A549 (cell line): ENCODE results near the gene PVR. TPM values are rescaled to one million over a fixed set of nuclear protein-coding genes. Genes with fewer than 3 reads are reported as not detected.

Experiments
- ATAC-seq, 2 experiments: fragments of 200-7000 bp in 1 of 2; fragments of >200 bp in 1 of 2; cut with Nextera tagmentation in 1 of 2; cut with Tn5 transposase in 1 of 2; 3 replicates each; pipeline versions ENCODE4 v1.8.0 to v1.9.1; 2018 to 2020; ENCODE audit warnings: mild to moderate bottlenecking in 1 of 2, moderate library complexity in 1 of 2
- CTCF ChIA-PET: fragments of 300-600 bp; sonication (Branson Sonifier 250); formaldehyde crosslinking; extraction: SDS; loops from one replicate; lab custom pipeline; 2021; ENCODE audit warnings: antibody characterized with exemption, inconsistent platforms; lab: Yijun Ruan, JAX
- POLR2A ChIA-PET: fragments of 350-600 bp; formaldehyde crosslinking; extraction: SDS; loops from one replicate; lab custom pipeline; 2021; ENCODE audit warnings: antibody characterized with exemption, inconsistent platforms; lab: Yijun Ruan, JAX
- DNase-seq, 2 experiments: peaks; one replicate each; pipeline versions ENCODE4 v3.0.0 to v3.0.0-alpha.2; 2011 to 2016; ENCODE audit warnings: low read depth in 1 of 2, low spot score in 1 of 2
- FAIRE-seq: peaks from 2 replicates; lab custom pipeline; 2011; peaks lifted over from hg19 to GRCh38; lab: Jason Lieb, UNC
- H3K27ac ChIP-seq, 2 experiments: fragments of >200 bp; sonication (Bioruptor Twin); formaldehyde crosslinking; 3 replicates each; pipeline ENCODE4 v1.5.1; 2016 to 2017
- H3K4me1 ChIP-seq: fragments of >200 bp; sonication (Bioruptor Twin); formaldehyde crosslinking; 3 replicates; pipeline ENCODE4 v1.6.1; 2016
- H3K4me2 ChIP-seq: fragments of >200 bp; sonication (Bioruptor Twin); formaldehyde crosslinking; 3 replicates; pipeline ENCODE4 v1.6.1; 2016
- H3K4me3 ChIP-seq: fragments of >200 bp; sonication (Bioruptor Twin); formaldehyde crosslinking; 3 replicates; pipeline ENCODE4 v1.5.1; 2016
- H3K9me3 ChIP-seq: fragments of >200 bp; sonication (Bioruptor Twin); formaldehyde crosslinking; 3 replicates; pipeline ENCODE4 v1.6.1; 2016
- CBX8 ChIP-seq: fragments of 200-600 bp; sonication (generic); IDR thresholded peaks from 2 replicates; pipeline ENCODE4 v1.6.1; 2016
- CEBPB ChIP-seq, 2 experiments: fragments of >200 bp in 1 of 2; sonication (Bioruptor Twin) in 1 of 2; formaldehyde crosslinking in 1 of 2; IDR thresholded peaks; 2 replicates each; pipeline ENCODE4 v1.6.1; 2012 to 2016
- EHF ChIP-seq: fragments of 250-450 bp; sonication (Bioruptor Pico); IDR thresholded peaks from 2 replicates; pipeline ENCODE4 v1.5.0; 2020; ENCODE audit warnings: mild to moderate bottlenecking
- ESRRA ChIP-seq: fragments of 150-350 bp; IDR thresholded peaks from 2 replicates; pipeline ENCODE4 v1.6.1; 2014; ENCODE audit warnings: mild to moderate bottlenecking, low read length, borderline replicate concordance
- HOXA7 ChIP-seq: fragments of 250-450 bp; sonication (Bioruptor Pico); IDR thresholded peaks from 2 replicates; pipeline ENCODE4 v1.5.0; 2020; ENCODE audit warnings: mild to moderate bottlenecking, moderate library complexity
- JUN ChIP-seq, 2 experiments: fragments of >200 bp; sonication (Bioruptor Twin); formaldehyde crosslinking; IDR thresholded peaks; 2 replicates in 1 of 2; 3 replicates in 1 of 2; pipeline ENCODE4 v1.6.1; 2016 to 2017
- MYC ChIP-seq: IDR thresholded peaks from 2 replicates; pipeline ENCODE4 v1.6.1; 2012; ENCODE audit warnings: mild to moderate bottlenecking, inconsistent platforms, low read length, improper control_type of control experiment, borderline replicate concordance
- POLR2A ChIP-seq: IDR thresholded peaks from 2 replicates; pipeline ENCODE4 v1.6.1; 2012; ENCODE audit warnings: mild to moderate bottlenecking, low read length
- RARB ChIP-seq: fragments of 250-450 bp; sonication (Bioruptor Pico); IDR thresholded peaks from 2 replicates; pipeline ENCODE4 v1.8.0; 2021; ENCODE audit warnings: mild to moderate bottlenecking, moderate library complexity
- RCOR1 ChIP-seq: fragments of 150-350 bp; IDR thresholded peaks from 2 replicates; pipeline ENCODE4 v1.6.1; 2014; ENCODE audit warnings: antibody characterized with exemption, low read length, low read depth
- RFX5 ChIP-seq: fragments of 450-650 bp; IDR thresholded peaks from 2 replicates; pipeline ENCODE4 v1.7.1; 2014; ENCODE audit warnings: antibody characterized with exemption, mild to moderate bottlenecking, moderate library complexity
- ZFP36 ChIP-seq: fragments of 450-650 bp; IDR thresholded peaks from 2 replicates; pipeline ENCODE4 v1.6.1; 2014; ENCODE audit warnings: borderline replicate concordance; ENCODE audit not compliant: partially characterized antibody
- WGBS: methylation state at CpG from one replicate; pipeline ENCODE4 v1.1.6; 2017; ENCODE audit errors: missing lambda C conversion rate; 5-methylcytosine and 5-hydroxymethylcytosine counted together
- polyA plus RNA-seq, 4 experiments: library from polyadenylated mRNA; depleted of rRNA in 3 of 4; stranded (reverse); fragments of >200 nt; fragmentation: RNase III in 1 of 4; extraction: RNeasy Plus Mini Kit Qiagen cat#74134 plus additional on column Dnase treatment in 1 of 4; gene quantifications; 2 replicates in 3 of 4; 3 replicates in 1 of 4; pipeline ENCODE4 v1.2.3, GENCODE V29; 2011 to 2017
- TF ChIP-seq, protein P1 (sequence below): fragments of 450-650 bp; IDR thresholded peaks from 2 replicates; pipeline ENCODE4 v1.6.1; 2014; ENCODE audit warnings: antibody characterized with exemption
- TF ChIP-seq, protein P2 (sequence below): fragments of >200 bp; sonication (Bioruptor Twin); formaldehyde crosslinking; IDR thresholded peaks from 3 replicates; pipeline ENCODE4 v1.5.1; 2016
- TF ChIP-seq, protein P3 (sequence below): fragments of >200 bp; sonication (Bioruptor Twin); formaldehyde crosslinking; IDR thresholded peaks from 3 replicates; pipeline ENCODE4 v1.6.1; 2016
- TF ChIP-seq, protein P4 (sequence below): fragments of 250-450 bp; sonication (Bioruptor Pico); IDR thresholded peaks from 2 replicates; pipeline ENCODE4 v1.5.0; 2021; ENCODE audit warnings: mild to moderate bottlenecking, moderate library complexity, borderline replicate concordance

PVR gene
- polyA plus RNA-seq, 2 of the 4 experiments (the other 2 are of a cell fraction): 90.3 to 108 TPM

DNA sequence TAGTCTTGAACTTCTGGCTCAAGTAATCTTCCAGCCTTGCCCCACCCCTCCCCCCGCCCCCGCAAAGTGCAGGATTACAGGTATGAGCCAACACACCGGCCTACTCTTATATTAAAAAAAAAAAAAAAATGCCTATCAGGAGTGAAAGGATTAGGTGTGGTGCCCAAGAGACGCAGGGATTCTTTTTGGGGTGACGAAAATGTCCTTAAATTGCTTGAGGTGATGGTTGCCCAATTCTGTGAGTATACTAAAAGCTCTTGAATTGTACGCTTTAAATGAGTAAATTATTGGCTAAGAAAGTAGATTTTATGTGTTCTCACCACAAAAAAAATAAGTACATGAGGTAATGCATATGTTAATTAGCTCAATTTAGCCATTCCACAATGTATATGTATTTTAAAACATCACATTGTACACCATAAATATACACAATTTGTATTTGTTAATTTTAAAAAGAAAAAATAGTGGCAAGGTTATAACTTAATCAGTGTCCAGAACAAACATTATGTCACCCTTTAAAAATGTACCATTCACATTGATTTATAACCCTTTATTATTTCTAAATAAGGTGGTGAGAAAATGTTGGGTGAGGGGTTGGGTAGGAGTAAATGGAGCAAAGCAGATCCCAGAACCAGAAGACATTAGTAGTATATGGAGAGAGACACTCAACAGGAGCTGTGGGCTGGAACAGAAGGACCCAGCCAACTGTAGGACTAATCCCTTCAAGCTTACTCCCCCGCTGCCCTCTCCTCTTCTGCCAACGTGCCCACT is 26.4 kb upstream of the PVR start:
- ChIA-PET CTCF (interaction anchor here (0.7 to 12.5 kb wide), 10 partner anchors 14 to 153 kb away, joined by 3 to 115 read pairs (median 4); no protein-coding TSS in a partner anchor), POLR2A (interaction anchor here (0.9 kb wide), 1 partner anchor 13 kb away, joined by 3 read pairs; no protein-coding TSS in a partner anchor)
- Histone ChIP-seq H3K27ac (peak overlapping the region in 1 of 2 experiments; percentile 57; a peak in 3 of 6 replicates), H3K9me3 (no peaks in the 10 kb centered on the region), H3K4me1 (peaks cover 15% of the 10 kb centered on the region; the same call in 2 of the 3 replicates), H3K4me3 (no peak overlapping the region), H3K4me2 (no peak overlapping the region; the same call in 2 of the 3 replicates)
- TF ChIP-seq EHF (CRISPR knock-in tag): no peak
- DNase-seq (no peak), ATAC-seq (peak in 1 of 2 experiments; percentile 11; a peak in 1 of 6 replicates), FAIRE-seq (no peak)
- 71% methylated on average over 8 of the region's 8 CpGs for WGBS

DNA sequence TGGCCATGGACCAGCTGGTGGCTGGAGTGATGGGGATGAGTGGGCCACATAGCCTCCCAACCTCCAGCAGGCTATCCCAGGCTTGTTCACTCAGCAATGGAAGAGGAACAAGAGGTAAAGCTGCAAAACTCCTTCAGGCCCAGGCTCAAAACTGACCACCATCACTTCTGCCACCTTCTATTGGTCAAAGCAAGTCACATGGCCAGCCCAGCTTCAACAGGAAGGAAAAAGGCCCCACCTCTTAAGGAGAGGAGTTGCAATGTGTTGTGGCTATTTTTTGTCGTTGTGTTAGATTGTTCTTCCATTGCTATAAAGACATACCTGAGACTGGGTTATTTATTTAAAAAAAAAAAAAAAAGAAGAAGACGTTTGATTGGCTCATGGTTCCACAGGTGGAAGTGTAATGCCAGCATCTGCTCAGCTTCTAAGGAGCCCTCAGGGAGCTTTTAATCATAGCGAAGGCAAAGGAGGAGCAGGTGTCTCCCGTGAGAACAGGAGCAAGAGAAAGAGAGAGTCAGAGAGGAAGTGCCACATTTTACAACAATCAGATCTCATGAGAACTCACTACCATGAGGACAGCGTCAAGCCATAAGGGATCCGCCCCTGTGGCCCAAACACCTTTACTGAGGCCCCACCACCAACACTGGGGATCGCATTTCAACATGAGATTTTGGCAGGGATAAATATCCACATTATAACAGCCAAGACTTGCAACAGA is 24.9 kb upstream of the PVR start:
- H3K4me3 ChIP-seq: no peak overlapping the region
- peaks cover 27% of the 10 kb centered on the region; the same call in 2 of the 3 replicates for H3K4me1 ChIP-seq
- CTCF ChIA-PET: interaction anchor here (0.5 to 12.5 kb wide), 6 partner anchors 9 to 42 kb away, joined by 3 to 115 read pairs (median 4); no protein-coding TSS in a partner anchor
- DNase-seq (no peak), FAIRE-seq (peak; percentile 7), ATAC-seq (no peak)
- POLR2A ChIA-PET: no interaction called here
- WGBS: 74% methylated on average over 7 of the region's 7 CpGs
- H3K9me3 ChIP-seq: no peaks in the 10 kb centered on the region
- H3K27ac ChIP-seq: no peak overlapping the region
- no peak for TF ChIP-seq HOXA7 (CRISPR knock-in tag)
- TF ChIP-seq, protein P1, sequence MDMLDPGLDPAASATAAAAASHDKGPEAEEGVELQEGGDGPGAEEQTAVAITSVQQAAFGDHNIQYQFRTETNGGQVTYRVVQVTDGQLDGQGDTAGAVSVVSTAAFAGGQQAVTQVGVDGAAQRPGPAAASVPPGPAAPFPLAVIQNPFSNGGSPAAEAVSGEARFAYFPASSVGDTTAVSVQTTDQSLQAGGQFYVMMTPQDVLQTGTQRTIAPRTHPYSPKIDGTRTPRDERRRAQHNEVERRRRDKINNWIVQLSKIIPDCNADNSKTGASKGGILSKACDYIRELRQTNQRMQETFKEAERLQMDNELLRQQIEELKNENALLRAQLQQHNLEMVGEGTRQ: 0 out of 2 replicates have a peak, but pooled peaks have one; percentile 46
- H3K4me2 ChIP-seq: no peak overlapping the region

DNA sequence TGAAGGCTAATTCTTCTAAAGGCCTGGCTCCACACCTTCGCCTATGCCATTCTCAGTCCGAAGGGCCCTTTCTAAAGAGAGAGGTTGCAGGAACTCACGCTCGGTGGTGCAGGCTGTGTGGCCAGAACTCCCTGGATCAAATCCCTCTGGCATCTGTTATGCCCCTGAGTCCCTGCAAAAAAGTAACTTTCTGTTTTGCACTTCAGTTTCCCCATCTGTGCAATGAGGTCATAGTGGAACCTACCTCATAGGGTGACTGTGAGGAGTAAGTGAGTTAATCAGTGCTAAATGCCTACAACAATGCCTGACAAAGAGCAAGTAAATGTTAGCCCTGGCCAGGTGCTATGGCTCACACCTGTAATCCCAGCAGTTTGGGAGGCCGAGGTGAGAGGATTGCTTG is 23.0 kb upstream of the PVR start:
- TF ChIP-seq POLR2A (no peak), ZFP36 (no peak), CEBPB (IDR thresholded peaks at IDR 0.05) (no peak), ESRRA (no peak), JUN (IDR thresholded peaks at IDR 0.05) (no peak), RCOR1 (no peak), MYC (no peak), CBX8 (no peak), RARB (CRISPR knock-in tag) (no peak), RFX5 (no peak)
- TF ChIP-seq, protein P2, sequence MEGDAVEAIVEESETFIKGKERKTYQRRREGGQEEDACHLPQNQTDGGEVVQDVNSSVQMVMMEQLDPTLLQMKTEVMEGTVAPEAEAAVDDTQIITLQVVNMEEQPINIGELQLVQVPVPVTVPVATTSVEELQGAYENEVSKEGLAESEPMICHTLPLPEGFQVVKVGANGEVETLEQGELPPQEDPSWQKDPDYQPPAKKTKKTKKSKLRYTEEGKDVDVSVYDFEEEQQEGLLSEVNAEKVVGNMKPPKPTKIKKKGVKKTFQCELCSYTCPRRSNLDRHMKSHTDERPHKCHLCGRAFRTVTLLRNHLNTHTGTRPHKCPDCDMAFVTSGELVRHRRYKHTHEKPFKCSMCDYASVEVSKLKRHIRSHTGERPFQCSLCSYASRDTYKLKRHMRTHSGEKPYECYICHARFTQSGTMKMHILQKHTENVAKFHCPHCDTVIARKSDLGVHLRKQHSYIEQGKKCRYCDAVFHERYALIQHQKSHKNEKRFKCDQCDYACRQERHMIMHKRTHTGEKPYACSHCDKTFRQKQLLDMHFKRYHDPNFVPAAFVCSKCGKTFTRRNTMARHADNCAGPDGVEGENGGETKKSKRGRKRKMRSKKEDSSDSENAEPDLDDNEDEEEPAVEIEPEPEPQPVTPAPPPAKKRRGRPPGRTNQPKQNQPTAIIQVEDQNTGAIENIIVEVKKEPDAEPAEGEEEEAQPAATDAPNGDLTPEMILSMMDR: no peak
- TF ChIP-seq, protein P3, sequence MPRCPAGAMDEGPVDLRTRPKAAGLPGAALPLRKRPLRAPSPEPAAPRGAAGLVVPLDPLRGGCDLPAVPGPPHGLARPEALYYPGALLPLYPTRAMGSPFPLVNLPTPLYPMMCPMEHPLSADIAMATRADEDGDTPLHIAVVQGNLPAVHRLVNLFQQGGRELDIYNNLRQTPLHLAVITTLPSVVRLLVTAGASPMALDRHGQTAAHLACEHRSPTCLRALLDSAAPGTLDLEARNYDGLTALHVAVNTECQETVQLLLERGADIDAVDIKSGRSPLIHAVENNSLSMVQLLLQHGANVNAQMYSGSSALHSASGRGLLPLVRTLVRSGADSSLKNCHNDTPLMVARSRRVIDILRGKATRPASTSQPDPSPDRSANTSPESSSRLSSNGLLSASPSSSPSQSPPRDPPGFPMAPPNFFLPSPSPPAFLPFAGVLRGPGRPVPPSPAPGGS: no peak
- TF ChIP-seq, protein P4, sequence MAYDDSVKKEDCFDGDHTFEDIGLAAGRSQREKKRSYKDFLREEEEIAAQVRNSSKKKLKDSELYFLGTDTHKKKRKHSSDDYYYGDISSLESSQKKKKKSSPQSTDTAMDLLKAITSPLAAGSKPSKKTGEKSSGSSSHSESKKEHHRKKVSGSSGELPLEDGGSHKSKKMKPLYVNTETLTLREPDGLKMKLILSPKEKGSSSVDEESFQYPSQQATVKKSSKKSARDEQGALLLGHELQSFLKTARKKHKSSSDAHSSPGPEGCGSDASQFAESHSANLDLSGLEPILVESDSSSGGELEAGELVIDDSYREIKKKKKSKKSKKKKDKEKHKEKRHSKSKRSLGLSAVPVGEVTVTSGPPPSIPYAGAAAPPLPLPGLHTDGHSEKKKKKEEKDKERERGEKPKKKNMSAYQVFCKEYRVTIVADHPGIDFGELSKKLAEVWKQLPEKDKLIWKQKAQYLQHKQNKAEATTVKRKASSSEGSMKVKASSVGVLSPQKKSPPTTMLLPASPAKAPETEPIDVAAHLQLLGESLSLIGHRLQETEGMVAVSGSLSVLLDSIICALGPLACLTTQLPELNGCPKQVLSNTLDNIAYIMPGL (CRISPR knock-in tag): no peak
- POLR2A ChIA-PET: no interaction called here
- Histone ChIP-seq H3K9me3 (no peaks in the 10 kb centered on the region), H3K4me2 (no peak overlapping the region), H3K4me1 (peaks cover 36% of the 10 kb centered on the region), H3K4me3 (no peak overlapping the region), H3K27ac (peak overlapping the region in 1 of 2 experiments; percentile 37; a peak in 2 of 6 replicates)
- FAIRE-seq (peak; percentile 46), ATAC-seq (no peak), DNase-seq (no peak)
- CTCF ChIA-PET: interaction anchor here (0.8 to 12.4 kb wide), 4 partner anchors 9 to 151 kb away, joined by 3 to 103 read pairs (median 6); partner anchors contain the start of gene IGSF23
- 84% methylated on average over 5 of the region's 5 CpGs for WGBS
